Activated naive CD4-positive, alpha-beta T cell treated with anti-CD3 and anti-CD28 coated beads, Interleukin-2, amount 10 ng/mL, durations not matched to agents 7 days and 5 days (primary cell): ENCODE measurements around the gene ADAMTS12.

Source experiments
- CTCF ChIA-PET: fragments of 350-600 bp; sonication (Branson Sonifier 250); formaldehyde crosslinking; loops from one replicate; lab custom pipeline; 2021; ENCODE audit warnings: antibody characterized with exemption; lab: Charles Lee
- DNase-seq: peaks from one replicate; pipeline ENCODE4 v3.0.0-alpha.2; 2020
- H3K27ac Mint-ChIP-seq: one replicate; pipeline ENCODE4 v1.8.0; 2021; ENCODE audit warnings: mild to moderate bottlenecking, moderate library complexity, mixed read lengths
- H3K27me3 Mint-ChIP-seq: one replicate; pipeline ENCODE4 v1.8.0; 2021; ENCODE audit warnings: mild to moderate bottlenecking, mixed read lengths
- H3K36me3 Mint-ChIP-seq: one replicate; pipeline ENCODE4 v1.8.0; 2021; ENCODE audit warnings: mixed read lengths
- H3K4me1 Mint-ChIP-seq: one replicate; pipeline ENCODE4 v1.8.0; 2021; ENCODE audit warnings: mixed read lengths
- H3K4me3 Mint-ChIP-seq: one replicate; pipeline ENCODE4 v1.8.0; 2021; ENCODE audit warnings: mild to moderate bottlenecking, moderate library complexity, mixed read lengths
- H3K9me3 Mint-ChIP-seq: one replicate; pipeline ENCODE4 v1.8.0; 2021; ENCODE audit warnings: mixed read lengths

Gene ADAMTS12

DNA sequence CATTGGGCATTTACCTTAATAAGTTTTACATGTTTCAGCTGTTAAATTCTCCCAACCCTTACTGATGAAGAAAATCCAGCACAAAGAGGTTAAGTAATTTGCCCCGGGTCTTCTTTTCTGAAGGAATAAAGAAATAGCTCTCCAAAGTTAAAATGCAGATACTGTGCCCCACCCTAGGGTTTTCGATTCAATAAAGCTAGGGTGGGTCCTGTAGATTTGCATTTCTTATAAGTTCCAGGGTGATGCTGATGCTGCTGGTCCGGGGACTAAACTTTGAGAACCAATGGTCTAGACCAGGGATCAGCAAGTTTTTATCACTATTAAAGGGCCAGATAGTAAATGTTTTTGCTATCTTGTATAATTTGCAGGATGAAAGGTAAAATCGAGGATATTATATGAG, 156.7 kb downstream of the ADAMTS12 start:
- CTCF ChIA-PET = interaction anchor here (1.9 kb wide), 1 partner anchor 200 kb away, joined by 4 read pairs; no protein-coding TSS in a partner anchor
- Mint-ChIP-seq H3K4me1 (no peaks in the 10 kb centered on the region), H3K27me3 (peaks cover 11% of the 10 kb centered on the region), H3K9me3 (no peaks in the 10 kb centered on the region), H3K4me3 (no peak overlapping the region), H3K36me3 (no peaks in the 10 kb centered on the region), H3K27ac (no peak overlapping the region)
- no peak for DNase-seq

DNA sequence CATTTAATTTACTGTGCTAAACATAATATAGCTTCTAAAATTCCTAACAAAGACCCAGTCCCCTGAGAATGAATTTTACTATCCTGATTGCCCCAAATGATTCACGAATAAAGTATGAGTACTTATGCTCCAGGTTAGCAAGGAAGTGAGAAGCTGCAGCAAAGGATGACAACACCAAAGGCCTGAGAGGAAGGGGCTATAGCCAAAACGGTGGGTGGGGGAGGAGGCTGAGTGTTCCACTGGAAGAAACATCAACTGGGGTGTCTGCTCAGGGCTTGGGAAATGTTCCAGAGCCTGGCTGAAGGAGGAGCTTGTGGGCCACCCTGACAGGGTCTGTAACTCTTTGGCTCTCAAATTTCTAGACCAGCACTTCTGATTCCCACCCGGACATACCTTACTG, 157.3 kb downstream of the ADAMTS12 start:
- no peak for DNase-seq
- Mint-ChIP-seq H3K36me3 (no peaks in the 10 kb centered on the region), H3K9me3 (no peaks in the 10 kb centered on the region), H3K27ac (no peak overlapping the region), H3K4me1 (no peaks in the 10 kb centered on the region), H3K27me3 (peaks cover 11% of the 10 kb centered on the region), H3K4me3 (no peak overlapping the region)
- CTCF ChIA-PET = interaction anchor here (1.9 kb wide), 1 partner anchor 200 kb away, joined by 4 read pairs; no protein-coding TSS in a partner anchor

DNA sequence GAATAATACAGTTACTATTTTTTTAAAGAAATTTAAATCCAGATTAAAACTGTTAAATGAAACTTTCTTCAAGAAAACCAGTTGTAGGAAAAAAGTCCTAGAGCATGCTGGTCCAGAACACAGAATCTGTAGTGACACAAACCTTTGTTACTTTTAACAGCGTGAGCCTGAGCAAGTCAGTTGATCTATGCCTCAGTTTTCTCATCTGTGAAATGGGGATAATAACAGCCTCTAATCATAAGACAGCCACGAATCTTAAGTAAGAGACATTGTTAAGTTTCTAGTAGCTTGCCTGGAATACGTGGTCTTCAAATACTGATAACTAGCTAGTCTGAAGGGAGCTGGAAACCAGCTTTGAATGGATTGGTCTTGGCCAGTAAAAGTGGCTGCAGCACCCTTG, 158.6 kb downstream of the ADAMTS12 start:
- peaks cover 11% of the 10 kb centered on the region for H3K27me3 Mint-ChIP-seq
- CTCF ChIA-PET = no interaction called here
- H3K4me3 Mint-ChIP-seq = no peak overlapping the region
- H3K36me3 Mint-ChIP-seq = no peaks in the 10 kb centered on the region
- DNase-seq = no peak
- no peaks in the 10 kb centered on the region for H3K4me1 Mint-ChIP-seq
- no peak overlapping the region for H3K27ac Mint-ChIP-seq
- H3K9me3 Mint-ChIP-seq = no peaks in the 10 kb centered on the region

DNA sequence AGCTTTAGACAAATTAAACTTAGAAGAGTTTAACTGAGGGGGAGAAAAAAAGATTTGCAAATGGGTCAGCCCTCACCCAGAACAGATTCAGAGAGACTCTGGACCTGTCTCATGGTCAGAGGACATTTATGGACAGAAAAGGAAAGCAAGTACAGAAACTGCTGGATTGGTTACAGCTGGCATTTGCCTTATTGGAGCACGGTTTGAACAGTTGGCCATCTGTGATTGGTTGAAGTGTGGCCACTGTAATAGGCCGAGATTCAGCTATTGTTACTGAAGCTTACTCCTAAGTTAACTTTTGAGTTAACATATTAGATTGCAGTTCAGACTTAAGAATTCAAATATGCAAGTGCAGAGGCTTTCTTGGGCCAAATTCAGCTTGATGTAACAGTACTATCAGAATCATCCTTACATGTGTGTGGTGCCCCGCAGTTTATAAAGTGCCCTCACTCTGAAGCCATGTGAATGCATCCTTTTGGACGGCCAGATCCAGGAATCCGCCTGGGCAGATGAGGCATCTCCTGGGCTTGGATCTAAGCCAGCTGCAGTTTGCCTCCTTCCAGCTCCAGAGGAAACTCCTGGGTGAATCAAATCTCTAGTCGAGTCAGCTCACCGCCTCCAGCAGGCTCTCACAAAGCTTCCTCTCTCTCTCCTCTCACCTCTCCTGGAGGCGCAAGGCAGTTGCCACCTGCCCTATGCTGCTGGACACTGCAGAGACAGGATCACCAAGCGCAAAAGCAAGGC, 165.2 kb downstream of the ADAMTS12 start:
- Mint-ChIP-seq H3K36me3 (no peaks in the 10 kb centered on the region), H3K27me3 (peaks cover 7% of the 10 kb centered on the region), H3K4me1 (no peaks in the 10 kb centered on the region), H3K27ac (no peak overlapping the region), H3K9me3 (no peaks in the 10 kb centered on the region), H3K4me3 (no peak overlapping the region)
- DNase-seq = no peak
- CTCF ChIA-PET = no interaction called here

DNA sequence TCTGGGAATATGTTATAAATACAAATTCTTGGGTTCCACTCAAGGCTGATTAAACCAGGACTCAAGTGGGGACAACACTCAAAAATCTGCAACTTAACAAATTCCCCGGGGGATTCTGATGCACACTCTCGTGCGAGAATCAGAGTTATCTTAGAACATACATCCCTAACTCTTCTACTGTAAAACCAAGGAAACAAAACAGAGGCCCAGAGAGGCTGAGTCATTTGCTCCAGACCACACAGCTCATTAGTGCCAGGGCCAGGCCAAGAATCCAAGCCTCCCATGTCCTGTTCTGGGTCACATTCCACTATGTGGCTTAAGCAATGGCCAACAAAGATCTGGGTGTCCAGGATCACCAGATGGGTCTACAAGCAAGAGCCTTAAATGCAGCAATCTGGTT, 166.0 kb downstream of the ADAMTS12 start:
- no peaks in the 10 kb centered on the region for H3K36me3 Mint-ChIP-seq
- H3K27ac Mint-ChIP-seq = no peak overlapping the region
- H3K27me3 Mint-ChIP-seq = no peaks in the 10 kb centered on the region
- no peak overlapping the region for H3K4me3 Mint-ChIP-seq
- CTCF ChIA-PET = no interaction called here
- no peaks in the 10 kb centered on the region for H3K9me3 Mint-ChIP-seq
- no peak for DNase-seq
- H3K4me1 Mint-ChIP-seq = no peaks in the 10 kb centered on the region

DNA sequence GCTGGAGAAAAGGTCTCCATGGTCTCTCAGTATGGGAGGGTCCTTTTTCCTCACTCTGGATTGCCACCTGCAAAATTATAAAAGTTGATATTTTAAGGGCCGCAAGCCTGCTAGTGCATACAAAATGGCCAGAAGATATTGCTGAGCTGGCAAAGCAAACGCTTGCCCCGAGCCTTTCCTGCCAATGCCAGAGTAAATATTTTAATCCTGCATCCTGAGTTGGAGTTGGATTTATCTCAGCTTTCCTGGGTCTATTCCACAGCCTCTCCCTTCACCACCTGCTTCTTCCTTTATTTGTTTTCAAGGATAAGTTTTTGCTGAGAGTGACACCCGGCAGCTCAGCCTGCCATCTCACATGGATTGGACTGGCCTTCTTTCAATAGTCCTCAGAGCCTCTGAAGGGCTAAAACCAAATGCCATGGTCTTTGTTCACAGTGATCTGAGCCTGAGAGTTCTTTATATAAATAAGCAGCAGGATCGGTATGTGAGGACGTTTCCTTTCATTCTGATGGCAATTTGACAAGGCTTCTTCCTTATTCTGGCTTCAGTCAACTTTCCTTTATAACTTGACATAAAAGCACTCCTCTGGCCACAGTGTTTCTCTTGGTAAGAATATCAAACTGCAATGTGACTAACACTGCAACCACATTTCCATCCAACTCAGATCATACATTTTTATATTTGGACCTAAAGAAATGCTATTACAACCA, 170.1 kb downstream of the ADAMTS12 start:
- DNase-seq = no peak
- H3K36me3 Mint-ChIP-seq = no peaks in the 10 kb centered on the region
- H3K4me3 Mint-ChIP-seq = no peak overlapping the region
- no peaks in the 10 kb centered on the region for H3K27me3 Mint-ChIP-seq
- no peak overlapping the region for H3K27ac Mint-ChIP-seq
- CTCF ChIA-PET = no interaction called here
- H3K4me1 Mint-ChIP-seq = no peaks in the 10 kb centered on the region
- no peaks in the 10 kb centered on the region for H3K9me3 Mint-ChIP-seq

DNA sequence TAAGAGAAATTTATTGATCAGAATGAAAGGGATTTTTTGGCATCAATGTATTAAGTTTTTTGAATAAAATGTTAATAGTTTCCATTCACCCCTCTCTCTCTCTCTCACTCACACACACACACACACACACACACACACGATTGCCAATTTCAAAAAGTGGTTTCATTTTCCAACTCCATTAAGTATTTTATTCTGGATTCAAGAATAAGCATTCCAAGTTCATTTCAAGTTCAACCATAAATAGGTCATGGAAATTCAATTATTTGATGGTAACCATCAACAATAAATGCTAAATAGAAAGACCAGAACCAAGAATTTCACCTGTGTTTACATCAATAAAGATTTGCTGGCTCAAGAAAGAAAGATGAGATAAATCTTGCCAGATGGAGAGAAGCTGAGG, 171.6 kb downstream of the ADAMTS12 start:
- no peaks in the 10 kb centered on the region for H3K36me3 Mint-ChIP-seq
- H3K27me3 Mint-ChIP-seq = no peaks in the 10 kb centered on the region
- no peaks in the 10 kb centered on the region for H3K4me1 Mint-ChIP-seq
- no peak overlapping the region for H3K27ac Mint-ChIP-seq
- no peaks in the 10 kb centered on the region for H3K9me3 Mint-ChIP-seq
- H3K4me3 Mint-ChIP-seq = no peak overlapping the region
- DNase-seq = no peak
- CTCF ChIA-PET = no interaction called here

DNA sequence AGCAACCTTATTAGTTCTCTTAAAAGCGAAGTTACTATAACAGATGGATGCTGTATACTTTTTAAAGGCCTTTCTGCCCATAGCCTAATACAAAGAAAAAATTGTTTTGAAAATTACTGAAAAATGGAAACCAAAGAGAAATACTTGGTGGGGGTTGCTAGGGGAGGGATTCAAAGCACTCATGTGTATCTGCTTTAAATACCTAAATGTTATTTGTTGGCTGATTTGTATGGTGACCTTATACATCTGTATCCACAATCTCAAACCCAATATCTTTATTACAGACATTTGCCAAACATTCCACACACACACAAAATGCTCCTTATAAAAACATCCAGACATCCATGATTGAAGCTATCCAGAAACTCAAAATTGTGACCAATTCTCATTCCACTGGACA, 172.0 kb downstream of the ADAMTS12 start:
- Mint-ChIP-seq H3K36me3 (no peaks in the 10 kb centered on the region), H3K27ac (no peak overlapping the region), H3K9me3 (no peaks in the 10 kb centered on the region), H3K27me3 (no peaks in the 10 kb centered on the region), H3K4me3 (no peak overlapping the region), H3K4me1 (no peaks in the 10 kb centered on the region)
- CTCF ChIA-PET = no interaction called here
- DNase-seq = no peak

DNA sequence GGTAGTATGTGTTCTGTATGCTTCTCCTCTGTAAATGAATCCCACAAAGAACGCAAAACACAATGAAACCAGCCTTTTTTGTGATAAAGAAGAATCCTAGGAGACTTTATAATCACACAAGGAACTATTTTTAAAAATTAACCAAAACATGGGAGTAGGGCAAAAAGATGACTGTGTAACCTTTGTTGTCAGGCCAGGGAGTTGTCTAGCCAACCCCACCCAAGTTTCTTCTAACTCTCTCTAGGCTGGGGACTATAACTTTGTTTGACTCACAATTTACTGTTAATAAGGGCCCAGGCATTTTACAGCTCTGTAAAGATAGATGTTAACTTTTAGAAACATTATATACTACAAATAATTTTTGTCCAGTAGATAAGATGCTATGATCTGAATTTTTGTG, 176.1 kb downstream of the ADAMTS12 start:
- Mint-ChIP-seq H3K4me1 (peaks cover 17% of the 10 kb centered on the region), H3K9me3 (no peaks in the 10 kb centered on the region), H3K36me3 (no peaks in the 10 kb centered on the region), H3K4me3 (no peak overlapping the region), H3K27ac (no peak overlapping the region), H3K27me3 (no peaks in the 10 kb centered on the region)
- CTCF ChIA-PET = no interaction called here
- DNase-seq = no peak

DNA sequence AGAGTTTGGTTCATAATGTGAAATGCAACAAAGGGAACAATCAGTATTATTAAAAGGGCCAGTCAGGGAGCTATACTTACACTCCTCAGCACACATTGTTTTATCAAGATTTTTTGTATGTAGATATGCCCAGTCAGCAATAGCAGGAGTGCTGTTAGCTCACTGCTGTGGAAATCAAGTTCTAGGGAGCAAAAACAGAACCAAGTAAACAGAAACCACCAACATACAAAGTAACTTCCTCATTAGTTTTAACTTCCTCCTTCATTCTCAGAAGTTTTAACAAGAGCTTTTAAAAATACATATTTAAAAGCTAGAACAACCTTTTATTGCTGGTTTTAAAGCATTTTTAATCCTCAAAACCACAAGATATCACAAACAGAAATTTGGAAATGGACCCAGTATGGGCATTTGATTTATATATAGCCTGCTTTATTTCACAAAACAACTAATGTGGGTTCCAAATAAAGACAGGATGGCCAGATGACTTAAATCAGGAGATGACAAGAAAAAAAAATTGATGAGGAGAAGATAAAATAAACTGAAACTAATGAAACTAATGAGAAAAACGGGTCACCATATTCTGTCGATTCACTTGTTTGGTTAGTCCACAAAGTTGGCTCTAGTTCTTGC, 178.5 kb downstream of the ADAMTS12 start:
- peaks cover 17% of the 10 kb centered on the region for H3K4me1 Mint-ChIP-seq
- H3K27me3 Mint-ChIP-seq = no peaks in the 10 kb centered on the region
- no peaks in the 10 kb centered on the region for H3K36me3 Mint-ChIP-seq
- CTCF ChIA-PET = no interaction called here
- no peak overlapping the region for H3K27ac Mint-ChIP-seq
- no peak overlapping the region for H3K4me3 Mint-ChIP-seq
- DNase-seq = no peak
- H3K9me3 Mint-ChIP-seq = peaks cover 4% of the 10 kb centered on the region

DNA sequence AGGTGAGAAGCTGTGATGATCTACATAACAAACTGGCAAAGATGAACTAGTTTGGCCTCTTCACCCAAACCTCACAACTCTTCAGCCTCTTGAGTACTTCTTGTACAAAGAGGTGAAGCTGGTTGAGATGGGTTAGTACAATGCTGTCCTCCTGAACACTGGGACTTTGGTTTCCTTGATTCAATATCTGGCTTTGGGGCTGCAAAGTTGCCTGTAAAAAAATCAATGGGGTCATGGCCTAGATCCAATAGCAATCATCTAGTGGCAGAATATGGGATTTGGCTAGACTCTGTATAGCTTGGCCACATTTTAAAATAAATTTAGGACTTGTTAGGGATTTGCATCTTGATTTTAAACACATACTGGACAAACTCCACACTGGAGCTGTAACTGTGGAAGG, 179.1 kb downstream of the ADAMTS12 start:
- Mint-ChIP-seq H3K27me3 (no peaks in the 10 kb centered on the region), H3K27ac (no peak overlapping the region)
- CTCF ChIA-PET = no interaction called here

DNA sequence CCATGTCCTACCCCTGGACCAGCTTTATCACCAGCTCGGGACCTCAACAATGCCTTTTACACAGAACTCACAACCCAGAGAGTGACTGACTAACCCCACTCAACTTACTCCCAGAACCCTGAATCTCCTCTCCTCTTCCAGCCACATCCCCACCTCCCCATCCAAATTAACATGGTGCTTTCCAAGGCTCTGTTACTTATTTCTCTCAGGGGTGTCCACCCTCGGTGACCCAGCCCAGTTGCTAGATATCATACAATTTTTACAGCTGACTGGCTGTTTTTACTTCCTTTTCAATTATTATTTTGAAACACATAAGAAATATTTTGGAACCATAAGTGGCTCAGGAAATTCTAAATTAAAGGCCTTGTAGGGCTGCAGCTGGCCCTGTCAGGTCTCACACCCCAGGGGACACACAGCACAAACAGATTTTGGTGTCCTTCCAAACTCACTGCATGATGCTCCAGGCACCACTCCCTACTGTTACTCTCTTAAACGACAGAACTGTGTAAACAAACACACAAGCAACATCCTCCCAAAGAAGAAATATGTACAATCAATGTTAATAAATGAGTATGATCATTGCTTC, 180.6 kb downstream of the ADAMTS12 start:
- Mint-ChIP-seq H3K27ac (no peak overlapping the region), H3K27me3 (no peaks in the 10 kb centered on the region), H3K4me1 (peaks cover 17% of the 10 kb centered on the region), H3K4me3 (no peak overlapping the region), H3K36me3 (no peaks in the 10 kb centered on the region), H3K9me3 (peaks cover 5% of the 10 kb centered on the region)
- no peak for DNase-seq
- CTCF ChIA-PET = no interaction called here

More for the DNA sequence above, 179.1 kb downstream of the ADAMTS12 start:
- Mint-ChIP-seq H3K4me1 (peaks cover 17% of the 10 kb centered on the region), H3K4me3 (no peak overlapping the region), H3K36me3 (no peaks in the 10 kb centered on the region), H3K9me3 (peaks cover 5% of the 10 kb centered on the region)
- DNase-seq = no peak

DNA sequence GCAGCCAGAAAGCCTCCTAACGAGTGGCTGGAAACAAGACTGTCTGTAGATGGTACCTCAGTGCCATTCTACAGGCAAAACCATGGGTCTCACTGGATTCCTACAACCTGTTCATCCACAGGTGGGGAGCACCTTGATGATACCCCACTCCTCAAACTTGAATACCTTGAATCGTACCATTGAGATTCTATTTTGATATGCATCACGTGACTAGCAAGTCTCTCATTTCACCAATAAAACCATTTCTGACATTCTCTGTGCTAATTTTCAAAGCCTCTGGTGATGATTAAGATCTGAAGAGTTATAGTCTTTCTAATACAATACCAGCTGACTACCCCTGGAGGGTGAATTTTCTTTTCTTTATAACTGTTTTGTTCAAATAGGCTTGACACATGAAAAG, 188.9 kb downstream of the ADAMTS12 start:
- Mint-ChIP-seq H3K27me3 (no peaks in the 10 kb centered on the region), H3K4me3 (no peak overlapping the region), H3K27ac (no peak overlapping the region), H3K36me3 (no peaks in the 10 kb centered on the region), H3K4me1 (no peaks in the 10 kb centered on the region), H3K9me3 (no peaks in the 10 kb centered on the region)
- CTCF ChIA-PET = no interaction called here
- DNase-seq = no peak

DNA sequence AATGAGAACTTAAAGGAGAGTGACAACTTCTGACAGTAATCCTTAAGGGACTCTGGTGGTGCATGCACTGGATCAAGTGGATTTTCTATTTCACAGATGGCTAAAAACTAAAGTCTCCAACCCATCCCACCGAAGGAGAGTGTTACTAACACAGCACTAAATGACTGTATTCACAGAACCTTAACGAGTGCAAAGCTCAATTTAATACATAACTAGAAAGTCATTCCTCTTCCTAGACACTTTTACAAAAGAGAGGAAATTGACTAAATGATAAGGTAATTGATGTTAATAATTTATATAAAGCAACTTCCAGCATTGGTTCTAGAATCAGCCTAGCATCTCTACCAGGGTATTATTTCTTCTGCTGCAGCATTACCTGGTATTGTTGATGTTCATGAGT, 189.8 kb downstream of the ADAMTS12 start:
- no peaks in the 10 kb centered on the region for H3K36me3 Mint-ChIP-seq
- no peak overlapping the region for H3K4me3 Mint-ChIP-seq
- no peaks in the 10 kb centered on the region for H3K27me3 Mint-ChIP-seq
- no peak for DNase-seq
- no peaks in the 10 kb centered on the region for H3K4me1 Mint-ChIP-seq
- CTCF ChIA-PET = no interaction called here
- no peaks in the 10 kb centered on the region for H3K9me3 Mint-ChIP-seq
- H3K27ac Mint-ChIP-seq = no peak overlapping the region
